ENCODE results near the gene TPST2.

TPST2 gene

DNA sequence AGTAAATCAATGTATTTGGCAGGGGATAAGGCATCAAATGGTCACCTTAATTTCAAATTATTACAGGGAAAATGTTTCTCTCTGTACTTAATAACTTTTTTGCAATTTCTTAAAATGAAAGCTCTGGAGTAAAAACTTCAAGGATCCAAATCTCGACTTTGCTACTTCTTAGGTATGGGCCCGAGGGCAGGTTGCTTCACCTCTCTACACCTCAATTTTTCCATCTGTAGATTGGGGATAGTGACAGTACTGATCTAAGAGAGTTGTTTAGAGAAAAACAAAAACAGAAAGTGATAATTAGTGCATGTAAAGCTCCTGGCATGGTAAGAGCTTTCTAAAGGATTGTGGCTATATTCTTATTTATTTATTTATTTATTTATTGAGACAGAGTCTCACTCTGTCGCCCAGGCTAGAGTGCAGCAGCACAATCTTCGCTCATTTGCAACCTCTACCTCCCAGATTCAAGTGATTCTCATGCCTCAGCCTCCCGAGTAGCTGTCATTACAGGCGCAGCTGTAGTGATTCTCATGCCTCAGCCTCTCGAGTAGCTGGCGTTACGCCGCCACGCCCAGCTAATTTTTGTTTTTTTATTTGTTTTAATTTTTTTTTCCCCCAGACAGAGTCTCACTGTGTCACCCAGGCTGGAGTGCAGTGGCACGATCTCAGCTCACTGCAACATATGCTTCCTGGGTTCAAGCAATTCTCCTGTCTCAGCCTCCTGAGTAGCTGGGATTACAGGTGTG, 75.3 kb downstream of the TPST2 start:
- Histone ChIP-seq H3K36me3 (ENCODE audit: control insufficient read depth, insufficient read depth, low read length) (peaks cover 9% of the 10 kb centered on the region), H3K4me1 (ENCODE audit: control insufficient read depth, insufficient read depth, low read length, poor library complexity, severe bottlenecking) (peaks cover 15% of the 10 kb centered on the region), H3K4me3 (ENCODE audit: insufficient read depth, low read depth, low read length, poor library complexity, severe bottlenecking) (no peak overlapping the region), H3K27ac (ENCODE audit: insufficient read depth, low read length, poor library complexity, severe bottlenecking) (no peak overlapping the region), H3K9me3 (ENCODE audit: control insufficient read depth, low read length) (no peaks in the 10 kb centered on the region), H3K27me3 (replicated peaks; ENCODE audit: control insufficient read depth, insufficient read depth, low read length, poor library complexity, severe bottlenecking) (no peaks in the 10 kb centered on the region)
- DNase-seq, result no peak

- no peaks in the 10 kb centered on the region for H3K9me3 ChIP-seq (ENCODE audit: control insufficient read depth, low read length)
- H3K27ac ChIP-seq (ENCODE audit: insufficient read depth, low read length, poor library complexity, severe bottlenecking), result no peak overlapping the region
- peaks cover 15% of the 10 kb centered on the region for H3K4me1 ChIP-seq (ENCODE audit: control insufficient read depth, insufficient read depth, low read length, poor library complexity, severe bottlenecking)
- H3K4me3 ChIP-seq (ENCODE audit: insufficient read depth, low read depth, low read length, poor library complexity, severe bottlenecking), result no peak overlapping the region
- no peak for DNase-seq
- peaks cover 16% of the 10 kb centered on the region for H3K36me3 ChIP-seq (ENCODE audit: control insufficient read depth, insufficient read depth, low read length)
- H3K27me3 ChIP-seq (replicated peaks; ENCODE audit: control insufficient read depth, insufficient read depth, low read length, poor library complexity, severe bottlenecking), result no peaks in the 10 kb centered on the region
Observed at GRCh38 chr22:26513838-26514237, 76.1 kb downstream of the TPST2 start.

GRCh38 chr22:26512149-26512793, 77.7 kb downstream of the TPST2 start, which contains the start of gene TFIP11:
Gene TFIP11, minus strand, starts transcription at chr22:26512473. Its CDS starts 2,201 bp downstream, at chr22:26510272.
- DNase-seq, result peak; percentile 78 to 88 (median 79)
- Histone ChIP-seq H3K4me1 (ENCODE audit: control insufficient read depth, insufficient read depth, low read length, poor library complexity, severe bottlenecking) (peaks cover 15% of the 10 kb centered on the region), H3K9me3 (ENCODE audit: control insufficient read depth, low read length) (no peaks in the 10 kb centered on the region), H3K36me3 (ENCODE audit: control insufficient read depth, insufficient read depth, low read length) (peaks cover 26% of the 10 kb centered on the region), H3K4me3 (ENCODE audit: insufficient read depth, low read depth, low read length, poor library complexity, severe bottlenecking) (peak within 1 kb of the TSS; percentile 86), H3K27ac (ENCODE audit: insufficient read depth, low read length, poor library complexity, severe bottlenecking) (peak within 1 kb of the TSS; percentile 81), H3K27me3 (replicated peaks; ENCODE audit: control insufficient read depth, insufficient read depth, low read length, poor library complexity, severe bottlenecking) (no peaks in the 10 kb centered on the region)

DNA sequence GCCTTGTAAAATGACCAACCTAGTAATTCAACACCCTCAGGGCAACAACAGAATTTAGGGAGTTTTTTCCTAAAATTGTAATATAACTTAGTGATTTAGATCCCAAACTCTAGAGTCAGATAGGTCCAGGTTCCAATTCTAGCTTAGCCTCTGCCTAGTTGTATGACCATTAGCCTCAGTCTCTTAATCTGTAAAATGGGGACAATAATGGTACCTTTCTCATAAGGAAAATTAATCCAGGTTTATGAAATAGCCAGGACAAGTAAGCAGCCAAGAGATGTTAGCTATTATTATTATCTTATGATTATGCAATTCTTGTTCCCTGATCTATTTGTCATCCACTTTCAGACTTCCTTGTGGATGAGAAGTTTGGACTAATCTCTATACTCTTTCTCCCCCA, 81.8 kb downstream of the TPST2 start:
- Histone ChIP-seq H3K9me3 (ENCODE audit: control insufficient read depth, low read length) (no peaks in the 10 kb centered on the region), H3K27ac (ENCODE audit: insufficient read depth, low read length, poor library complexity, severe bottlenecking) (no peak overlapping the region), H3K4me1 (ENCODE audit: control insufficient read depth, insufficient read depth, low read length, poor library complexity, severe bottlenecking) (peaks cover 24% of the 10 kb centered on the region), H3K27me3 (replicated peaks; ENCODE audit: control insufficient read depth, insufficient read depth, low read length, poor library complexity, severe bottlenecking) (no peaks in the 10 kb centered on the region), H3K36me3 (ENCODE audit: control insufficient read depth, insufficient read depth, low read length) (peaks cover 62% of the 10 kb centered on the region), H3K4me3 (ENCODE audit: insufficient read depth, low read depth, low read length, poor library complexity, severe bottlenecking) (no peak overlapping the region)
- no peak for DNase-seq

GRCh38 chr22:26503758-26504157, 86.2 kb downstream of the TPST2 start:
- H3K27me3 ChIP-seq (replicated peaks; ENCODE audit: control insufficient read depth, insufficient read depth, low read length, poor library complexity, severe bottlenecking), result no peaks in the 10 kb centered on the region
- peaks cover 14% of the 10 kb centered on the region for H3K4me1 ChIP-seq (ENCODE audit: control insufficient read depth, insufficient read depth, low read length, poor library complexity, severe bottlenecking)
- H3K27ac ChIP-seq (ENCODE audit: insufficient read depth, low read length, poor library complexity, severe bottlenecking), result no peak overlapping the region
- no peak for DNase-seq
- peaks cover 87% of the 10 kb centered on the region for H3K36me3 ChIP-seq (ENCODE audit: control insufficient read depth, insufficient read depth, low read length)
- H3K4me3 ChIP-seq (ENCODE audit: insufficient read depth, low read depth, low read length, poor library complexity, severe bottlenecking), result no peak overlapping the region
- no peaks in the 10 kb centered on the region for H3K9me3 ChIP-seq (ENCODE audit: control insufficient read depth, low read length)

DNA sequence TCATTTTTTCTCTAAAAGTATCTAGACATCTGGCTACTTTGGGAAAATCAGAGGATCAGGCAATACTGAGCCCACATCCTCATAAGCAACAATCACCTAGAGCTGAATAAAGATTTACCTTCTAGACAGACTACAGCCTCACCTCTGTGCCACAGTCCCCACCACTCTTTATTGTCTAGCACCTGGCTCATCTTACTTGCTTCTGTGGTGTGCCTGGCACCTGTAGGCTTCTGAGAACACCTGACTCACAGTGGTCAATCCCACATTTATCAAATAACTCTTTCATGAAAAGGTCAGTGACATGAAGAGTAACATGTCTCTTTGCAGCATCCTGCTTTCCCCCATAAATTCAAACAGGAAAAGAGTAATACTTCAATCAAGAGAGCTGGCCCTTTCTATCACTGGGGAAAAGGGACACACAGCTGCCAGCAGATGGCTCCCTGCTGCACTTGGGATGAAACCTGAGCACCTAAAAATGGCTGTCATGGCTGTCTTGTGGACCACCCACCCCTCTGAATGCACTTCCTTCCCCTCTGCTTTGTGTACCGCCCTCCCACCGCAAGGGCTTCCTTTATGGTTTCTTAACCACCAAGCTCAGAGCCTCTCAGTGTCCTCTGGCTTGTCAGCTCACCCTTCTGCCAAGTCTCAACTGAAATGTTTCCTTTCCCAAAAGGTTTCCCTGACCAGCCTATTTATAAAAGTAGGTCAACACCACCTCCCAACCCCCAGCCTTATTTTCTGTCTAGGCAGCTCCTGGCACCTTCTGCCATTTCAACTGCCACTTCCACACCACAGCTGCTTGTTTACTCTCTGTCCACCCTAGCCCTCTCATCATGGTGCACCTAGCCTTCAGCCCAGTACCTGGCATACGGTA, 87.0 kb downstream of the TPST2 start:
- Histone ChIP-seq H3K4me3 (ENCODE audit: insufficient read depth, low read depth, low read length, poor library complexity, severe bottlenecking) (no peak overlapping the region), H3K9me3 (ENCODE audit: control insufficient read depth, low read length) (no peaks in the 10 kb centered on the region), H3K4me1 (ENCODE audit: control insufficient read depth, insufficient read depth, low read length, poor library complexity, severe bottlenecking) (peaks cover 14% of the 10 kb centered on the region), H3K36me3 (ENCODE audit: control insufficient read depth, insufficient read depth, low read length) (peaks cover 86% of the 10 kb centered on the region), H3K27me3 (replicated peaks; ENCODE audit: control insufficient read depth, insufficient read depth, low read length, poor library complexity, severe bottlenecking) (no peaks in the 10 kb centered on the region), H3K27ac (ENCODE audit: insufficient read depth, low read length, poor library complexity, severe bottlenecking) (peak overlapping the region; percentile 15)
- DNase-seq, result peak; percentile 39 to 50 (median 49)

GRCh38 chr22:26501996-26502395, 87.9 kb downstream of the TPST2 start:
- Histone ChIP-seq H3K4me1 (ENCODE audit: control insufficient read depth, insufficient read depth, low read length, poor library complexity, severe bottlenecking) (peaks cover 14% of the 10 kb centered on the region), H3K27ac (ENCODE audit: insufficient read depth, low read length, poor library complexity, severe bottlenecking) (no peak overlapping the region), H3K27me3 (replicated peaks; ENCODE audit: control insufficient read depth, insufficient read depth, low read length, poor library complexity, severe bottlenecking) (no peaks in the 10 kb centered on the region), H3K9me3 (ENCODE audit: control insufficient read depth, low read length) (no peaks in the 10 kb centered on the region), H3K4me3 (ENCODE audit: insufficient read depth, low read depth, low read length, poor library complexity, severe bottlenecking) (no peak overlapping the region), H3K36me3 (ENCODE audit: control insufficient read depth, insufficient read depth, low read length) (peaks cover 88% of the 10 kb centered on the region)
- DNase-seq, result no peak

- no peak overlapping the region for H3K4me3 ChIP-seq (ENCODE audit: insufficient read depth, low read depth, low read length, poor library complexity, severe bottlenecking)
- peaks cover 14% of the 10 kb centered on the region for H3K4me1 ChIP-seq (ENCODE audit: control insufficient read depth, insufficient read depth, low read length, poor library complexity, severe bottlenecking)
- peak overlapping the region; percentile 16 for H3K27ac ChIP-seq (ENCODE audit: insufficient read depth, low read length, poor library complexity, severe bottlenecking)
- H3K27me3 ChIP-seq (replicated peaks; ENCODE audit: control insufficient read depth, insufficient read depth, low read length, poor library complexity, severe bottlenecking), result no peaks in the 10 kb centered on the region
- H3K36me3 ChIP-seq (ENCODE audit: control insufficient read depth, insufficient read depth, low read length), result peaks cover 85% of the 10 kb centered on the region
- DNase-seq, result no peak
- H3K9me3 ChIP-seq (ENCODE audit: control insufficient read depth, low read length), result no peaks in the 10 kb centered on the region
Observed at GRCh38 chr22:26499188-26499703, 90.7 kb downstream of the TPST2 start.

GRCh38 chr22:26496456-26496855, 93.5 kb downstream of the TPST2 start:
- Histone ChIP-seq H3K27ac (ENCODE audit: insufficient read depth, low read length, poor library complexity, severe bottlenecking) (no peak overlapping the region), H3K27me3 (replicated peaks; ENCODE audit: control insufficient read depth, insufficient read depth, low read length, poor library complexity, severe bottlenecking) (no peaks in the 10 kb centered on the region), H3K4me1 (ENCODE audit: control insufficient read depth, insufficient read depth, low read length, poor library complexity, severe bottlenecking) (no peaks in the 10 kb centered on the region), H3K4me3 (ENCODE audit: insufficient read depth, low read depth, low read length, poor library complexity, severe bottlenecking) (no peak overlapping the region), H3K9me3 (ENCODE audit: control insufficient read depth, low read length) (no peaks in the 10 kb centered on the region), H3K36me3 (ENCODE audit: control insufficient read depth, insufficient read depth, low read length) (peaks cover 85% of the 10 kb centered on the region)
- DNase-seq, result no peak
